GM19025 (cell line): ENCODE measurements around the gene IER5L.
"Not testable (repeated sequence)": the region's sequence is repeated elsewhere in the genome, so short reads cannot be mapped to it uniquely, and the experiment has no call there.

Experiments used
- ATAC-seq: cut with Tn5 transposase; IDR thresholded peaks from one replicate; pipeline ENCODE4 v1.9.1; 2021; ENCODE audit warnings: mild to moderate bottlenecking, low read depth, moderate library complexity; ENCODE audit not compliant: unreplicated experiment

IER5L gene

GRCh38 chr9:129204840-129205239 lies 26.8 kb upstream of the IER5L start:
- no peak for ATAC-seq

- ATAC-seq = no peak
Measured at GRCh38 chr9:129203556-129203909, 25.5 kb upstream of the IER5L start.

GRCh38 chr9:129202613-129203555 lies 24.8 kb upstream of the IER5L start:
- ATAC-seq = peak; percentile 74

GRCh38 chr9:129201866-129202265 lies 23.8 kb upstream of the IER5L start:
- no peak for ATAC-seq

GRCh38 chr9:129201289-129201688 lies 23.2 kb upstream of the IER5L start:
- ATAC-seq = no peak

- no peak for ATAC-seq
Measured at GRCh38 chr9:129200255-129200654, 22.2 kb upstream of the IER5L start.

- no peak for ATAC-seq
Measured at GRCh38 chr9:129199044-129199435, 21.0 kb upstream of the IER5L start.

- no peak for ATAC-seq
Measured at GRCh38 chr9:129198319-129199043, 20.4 kb upstream of the IER5L start.

- ATAC-seq = no peak
Measured at GRCh38 chr9:129197978-129198318, 19.9 kb upstream of the IER5L start.

GRCh38 chr9:129197045-129197444 lies 19.0 kb upstream of the IER5L start:
- not testable (repeated sequence) for ATAC-seq

GRCh38 chr9:129195606-129196005 lies 17.5 kb upstream of the IER5L start:
- ATAC-seq = no peak

GRCh38 chr9:129194221-129194620 lies 16.2 kb upstream of the IER5L start:
- no peak for ATAC-seq

GRCh38 chr9:129193655-129194054 lies 15.6 kb upstream of the IER5L start:
- no peak for ATAC-seq

GRCh38 chr9:129191234-129191633 lies 13.2 kb upstream of the IER5L start:
- no peak for ATAC-seq

- ATAC-seq = not testable (repeated sequence)
Measured at GRCh38 chr9:129189971-129190370, 11.9 kb upstream of the IER5L start.

GRCh38 chr9:129187042-129187441 lies 9.0 kb upstream of the IER5L start:
- ATAC-seq = no peak

GRCh38 chr9:129185991-129186390 lies 7.9 kb upstream of the IER5L start:
- no peak for ATAC-seq

- ATAC-seq = no peak
Measured at GRCh38 chr9:129185402-129185801, 7.3 kb upstream of the IER5L start.

- ATAC-seq = no peak
Measured at GRCh38 chr9:129184596-129185122, 6.6 kb upstream of the IER5L start.

GRCh38 chr9:129184219-129184524 lies 6.1 kb upstream of the IER5L start:
- no peak for ATAC-seq

GRCh38 chr9:129183495-129184218 lies 5.6 kb upstream of the IER5L start:
- ATAC-seq = no peak
